Stimulated activated CD4-positive, alpha-beta T cell treated with anti-CD3 and anti-CD28 coated beads, Interleukin-15, amount 100 ng/mL, for 48 hours (primary cell): ENCODE measurements around the gene SCAMP1.
"Not testable (repeated sequence)": the region's sequence is repeated elsewhere in the genome, so short reads cannot be mapped to it uniquely, and the experiment has no call there.

ENCODE experiments used
- DNase-seq, 2 donors: peaks; one replicate each; pipeline ENCODE4 v3.0.0-alpha.2; 2020; ENCODE audit warnings: low read depth in 2 of 2

SCAMP1 gene

GRCh38 chr5:78360924-78361630, 660 bp downstream of the SCAMP1 start:
- peak in 1 of 2 donors; percentile 33 for DNase-seq

DNA sequence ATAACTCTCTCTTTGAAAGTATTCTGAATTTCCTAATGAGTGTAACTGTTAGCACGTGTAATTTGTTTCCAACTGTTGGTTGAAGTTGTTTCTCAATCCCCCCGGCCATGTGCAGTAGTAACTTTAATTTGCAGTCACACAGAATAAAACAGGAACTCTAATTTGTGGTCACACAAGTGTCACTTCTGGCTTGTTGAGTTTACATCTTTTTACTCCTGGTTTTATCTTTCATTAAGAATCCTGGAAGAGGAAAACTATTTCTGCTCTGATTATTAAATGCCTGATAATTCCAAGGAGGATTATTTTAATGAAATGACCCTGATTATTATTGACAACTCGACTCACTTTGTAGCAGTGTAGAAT, 1.2 kb downstream of the SCAMP1 start:
- DNase-seq = no peak

- DNase-seq = no peak
Observed at GRCh38 chr5:78362220-78362619, 1.8 kb downstream of the SCAMP1 start.

DNA sequence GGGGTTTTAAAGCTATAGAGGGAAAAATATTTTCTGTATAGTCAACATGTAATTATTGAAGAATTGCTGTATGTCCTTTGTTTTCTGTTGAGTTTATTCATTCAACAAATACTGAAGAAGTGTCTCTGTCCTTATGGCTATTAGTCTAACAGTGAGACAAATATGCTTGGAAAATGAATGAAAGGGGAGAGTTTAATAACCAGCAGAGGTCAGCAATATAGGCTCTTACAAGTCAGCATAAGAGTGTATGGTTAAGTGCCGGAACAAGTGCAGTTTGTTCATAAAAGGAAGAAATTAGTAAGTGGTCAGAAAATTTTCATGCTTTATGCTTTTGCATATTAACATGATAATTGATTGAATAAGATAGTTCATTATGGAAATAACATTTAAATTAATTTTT, 3.6 kb downstream of the SCAMP1 start:
- no peak for DNase-seq

GRCh38 chr5:78367318-78367991, 7.0 kb downstream of the SCAMP1 start:
- no peak for DNase-seq

DNA sequence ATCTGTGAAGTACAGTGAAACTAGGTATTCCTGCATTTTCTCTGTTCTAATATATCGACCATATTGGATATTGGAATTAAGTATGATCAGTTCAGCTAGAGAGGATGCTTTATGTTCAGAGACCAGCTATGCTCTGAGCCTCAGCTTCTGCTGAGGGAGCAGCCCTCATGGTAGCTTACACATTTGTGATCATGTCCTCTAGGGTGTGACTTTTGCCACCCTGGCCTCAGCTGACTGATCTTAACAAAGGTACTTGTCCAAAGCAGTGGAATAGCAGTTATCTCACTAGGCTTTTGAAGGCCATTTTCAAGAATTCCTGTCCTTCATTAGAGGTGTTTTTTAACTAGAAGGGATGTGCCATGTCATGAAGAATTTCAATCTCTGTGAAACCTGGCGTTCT, 9.3 kb downstream of the SCAMP1 start:
- DNase-seq = no peak

GRCh38 chr5:78373231-78373630, 12.8 kb downstream of the SCAMP1 start:
- DNase-seq = no peak

DNA sequence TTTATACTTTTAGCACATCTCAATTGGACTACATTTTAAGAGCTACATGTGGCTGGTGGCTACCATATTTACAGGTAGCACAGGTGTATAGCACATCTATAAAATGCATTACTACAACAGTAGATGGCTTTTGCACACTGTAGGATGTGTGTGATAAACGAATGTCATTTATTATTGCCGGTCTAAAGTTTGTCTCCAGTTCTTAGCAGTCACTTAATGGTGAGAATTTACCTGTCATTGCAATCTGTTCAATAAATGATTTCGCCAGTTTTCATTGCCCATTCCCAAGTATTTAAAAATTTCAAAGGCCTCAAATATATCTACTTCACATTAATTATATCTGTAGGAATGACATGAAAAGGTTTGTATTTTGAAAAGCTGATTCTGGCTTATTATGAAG, 15.9 kb downstream of the SCAMP1 start:
- no peak for DNase-seq

GRCh38 chr5:78377056-78377717, 16.8 kb downstream of the SCAMP1 start:
- DNase-seq = no peak

GRCh38 chr5:78377718-78378105, 17.3 kb downstream of the SCAMP1 start:
- no peak for DNase-seq

GRCh38 chr5:78387468-78388153, 27.2 kb downstream of the SCAMP1 start:
- no peak for DNase-seq

GRCh38 chr5:78391357-78391756, 30.9 kb downstream of the SCAMP1 start:
- DNase-seq = not testable (repeated sequence)

- no peak for DNase-seq
Observed at GRCh38 chr5:78397831-78398230, 37.4 kb downstream of the SCAMP1 start.

- no peak for DNase-seq
Observed at GRCh38 chr5:78399116-78399515, 38.7 kb downstream of the SCAMP1 start.

GRCh38 chr5:78404682-78405293, 44.4 kb downstream of the SCAMP1 start:
- no peak for DNase-seq

- DNase-seq = no peak
Observed at GRCh38 chr5:78405829-78406750, 45.7 kb downstream of the SCAMP1 start.

DNA sequence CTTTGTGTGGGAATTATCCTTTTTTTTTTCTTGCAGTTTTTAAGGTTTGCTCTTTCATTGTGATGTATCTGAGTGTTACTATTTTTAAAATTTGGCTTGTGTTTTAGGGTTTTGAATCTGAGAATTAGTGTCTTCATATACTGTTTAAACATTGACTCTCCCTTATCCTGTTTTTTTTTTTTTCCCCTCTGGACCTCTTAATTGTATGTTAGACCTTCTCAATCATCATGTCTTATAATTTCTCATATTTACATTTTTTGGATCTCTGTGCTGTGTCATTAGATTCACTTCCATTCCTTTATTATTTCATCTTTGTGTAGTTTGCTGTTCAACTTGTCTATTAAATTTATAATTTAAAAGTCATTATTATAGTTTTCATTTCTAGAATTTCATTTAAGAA, 47.0 kb downstream of the SCAMP1 start:
- no peak for DNase-seq

DNA sequence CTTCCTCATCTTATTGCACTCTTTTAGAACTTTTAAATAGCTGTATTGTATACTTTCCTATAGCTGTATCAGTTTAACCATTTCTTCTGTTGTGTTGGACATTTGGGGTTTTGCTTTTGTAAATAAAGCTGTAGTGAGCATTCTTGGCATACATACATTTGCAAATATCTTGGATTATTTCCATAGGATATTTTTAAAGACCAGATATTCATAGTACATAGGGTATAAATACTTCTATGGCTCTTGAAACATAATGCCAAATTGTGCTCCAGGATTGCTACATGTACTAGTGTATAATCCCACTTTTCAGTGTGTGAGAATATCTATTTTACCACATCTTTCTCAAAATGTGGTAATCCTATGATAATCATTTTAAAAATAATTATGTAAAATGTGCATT, 51.2 kb downstream of the SCAMP1 start:
- no peak for DNase-seq

- DNase-seq = no peak
Observed at GRCh38 chr5:78416677-78417425, 56.4 kb downstream of the SCAMP1 start.

- DNase-seq = no peak
Observed at GRCh38 chr5:78419396-78419795, 59.0 kb downstream of the SCAMP1 start.
